ENCODE data around the gene MAPKAP1. TPM values are rescaled to one million over a fixed set of nuclear protein-coding genes. Genes with fewer than 3 reads are reported as not detected.

Gene MAPKAP1
- total RNA-seq, 2 donors from 2014 or later, result 75.3 to 91.6 TPM

DNA sequence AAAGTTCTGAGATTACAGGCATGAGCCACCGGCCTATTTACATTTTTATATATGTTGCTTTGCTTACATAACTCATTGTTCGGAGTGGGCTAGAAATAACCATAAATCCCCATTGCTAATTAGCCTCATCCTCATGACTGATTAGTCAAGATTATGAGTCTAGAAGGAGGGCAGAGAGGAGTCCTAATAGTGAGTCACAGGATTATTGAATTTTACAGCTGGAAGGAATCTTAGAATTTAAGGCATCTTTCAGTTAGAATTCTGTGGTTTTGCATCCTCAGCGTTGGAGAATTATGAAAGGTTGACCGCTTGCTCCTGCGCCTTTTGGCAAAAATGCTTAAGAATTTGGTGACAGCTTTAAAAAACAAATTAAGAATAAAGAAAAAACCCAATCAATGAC lies 37.6 kb upstream of the MAPKAP1 start:
- peaks cover 17% of the 10 kb centered on the region for H3K4me1 Mint-ChIP-seq
- Histone ChIP-seq H3K27ac (ENCODE audit: low read depth, low read length) (no peak overlapping the region), H3K36me3 (ENCODE audit: control insufficient read depth, insufficient read depth, low read length) (no peaks in the 10 kb centered on the region), H3K4me1 (ENCODE audit: control insufficient read depth, insufficient read depth, low read length) (no peaks in the 10 kb centered on the region), H3K9ac (ENCODE audit: extremely low read depth, low read length, poor library complexity, severe bottlenecking) (no peak overlapping the region), H3K4me3 (ENCODE audit: low read length) (no peak overlapping the region), H3K27me3 (ENCODE audit: control insufficient read depth, insufficient read depth, low read length, poor library complexity, severe bottlenecking) (no peaks in the 10 kb centered on the region), H3K9me3 (ENCODE audit: control insufficient read depth, low read length) (no peaks in the 10 kb centered on the region)
- no peak for DNase-seq
- H3K4me3 Mint-ChIP-seq, result no peak overlapping the region
- no peak overlapping the region for H3K27ac Mint-ChIP-seq
- WGBS, 2 experiments (ENCODE audit: insufficient coverage in 1 of 2, insufficient read length in 1 of 2), result 95 to 100% methylated on average over 1 to 5 of the region's 5 CpGs
- H3K9me3 Mint-ChIP-seq, result no peaks in the 10 kb centered on the region
- H3K36me3 Mint-ChIP-seq (ENCODE audit: low read depth), result no peaks in the 10 kb centered on the region
- peaks cover 12% of the 10 kb centered on the region for H3K27me3 Mint-ChIP-seq (ENCODE audit: insufficient read depth)
- TF ChIP-seq CTCF (conservative IDR thresholded peaks at IDR 0.05), result no peak

GRCh38 chr9:125743682-125744428 lies 36.8 kb upstream of the MAPKAP1 start:
- WGBS, 2 experiments (ENCODE audit: insufficient coverage in 1 of 2, insufficient read length in 1 of 2), result 94% methylated on average over 4 to 5 of the region's 5 CpGs
- no peak for TF ChIP-seq CTCF (conservative IDR thresholded peaks at IDR 0.05)
- H3K4me1 Mint-ChIP-seq, result peaks cover 9% of the 10 kb centered on the region
- no peaks in the 10 kb centered on the region for H3K9me3 ChIP-seq (ENCODE audit: control insufficient read depth, low read length)
- H3K36me3 ChIP-seq (ENCODE audit: control insufficient read depth, insufficient read depth, low read length), result no peaks in the 10 kb centered on the region
- no peak for DNase-seq
- H3K9me3 Mint-ChIP-seq, result no peaks in the 10 kb centered on the region
- no peaks in the 10 kb centered on the region for H3K27me3 ChIP-seq (ENCODE audit: control insufficient read depth, insufficient read depth, low read length, poor library complexity, severe bottlenecking)
- no peak overlapping the region for H3K4me3 Mint-ChIP-seq
- H3K27ac ChIP-seq (ENCODE audit: low read depth, low read length), result no peak overlapping the region
- no peaks in the 10 kb centered on the region for H3K4me1 ChIP-seq (ENCODE audit: control insufficient read depth, insufficient read depth, low read length)
- H3K9ac ChIP-seq (ENCODE audit: extremely low read depth, low read length, poor library complexity, severe bottlenecking), result no peak overlapping the region
- no peaks in the 10 kb centered on the region for H3K36me3 Mint-ChIP-seq (ENCODE audit: low read depth)
- no peak overlapping the region for H3K27ac Mint-ChIP-seq
- H3K4me3 ChIP-seq (ENCODE audit: low read length), result no peak overlapping the region
- peaks cover 12% of the 10 kb centered on the region for H3K27me3 Mint-ChIP-seq (ENCODE audit: insufficient read depth)

DNA sequence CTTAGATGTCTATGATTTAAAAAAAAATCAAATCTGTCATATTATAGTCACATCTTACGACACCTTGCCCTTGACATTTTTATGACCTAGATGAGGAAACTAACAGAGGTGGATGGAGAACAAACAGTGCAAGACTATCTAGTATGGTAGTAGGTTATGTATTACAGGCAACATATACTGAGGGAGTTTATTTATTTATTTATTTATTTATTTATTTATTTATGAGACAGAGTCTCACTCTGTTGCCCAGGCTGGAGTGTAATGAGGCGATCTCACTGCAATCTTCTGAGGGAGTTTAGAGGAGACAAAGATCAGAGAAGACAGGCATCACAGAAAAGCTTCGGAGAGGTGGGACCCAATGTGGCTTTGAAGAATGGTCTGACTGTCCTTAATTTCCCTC lies 35.6 kb upstream of the MAPKAP1 start:
- Histone ChIP-seq H3K9ac (ENCODE audit: extremely low read depth, low read length, poor library complexity, severe bottlenecking) (no peak overlapping the region), H3K4me3 (ENCODE audit: low read length) (no peak overlapping the region), H3K36me3 (ENCODE audit: control insufficient read depth, insufficient read depth, low read length) (no peaks in the 10 kb centered on the region), H3K27ac (ENCODE audit: low read depth, low read length) (no peak overlapping the region), H3K27me3 (ENCODE audit: control insufficient read depth, insufficient read depth, low read length, poor library complexity, severe bottlenecking) (no peaks in the 10 kb centered on the region), H3K4me1 (ENCODE audit: control insufficient read depth, insufficient read depth, low read length) (no peaks in the 10 kb centered on the region), H3K9me3 (ENCODE audit: control insufficient read depth, low read length) (no peaks in the 10 kb centered on the region)
- 80 to 91% methylated on average over 1 to 3 of the region's 3 CpGs for WGBS, 2 experiments (ENCODE audit: insufficient coverage in 1 of 2, insufficient read length in 1 of 2)
- no peak overlapping the region for H3K4me3 Mint-ChIP-seq
- H3K27me3 Mint-ChIP-seq (ENCODE audit: insufficient read depth), result peaks cover 15% of the 10 kb centered on the region
- no peaks in the 10 kb centered on the region for H3K36me3 Mint-ChIP-seq (ENCODE audit: low read depth)
- H3K27ac Mint-ChIP-seq, result no peak overlapping the region
- no peak for TF ChIP-seq CTCF (conservative IDR thresholded peaks at IDR 0.05)
- peaks cover 6% of the 10 kb centered on the region for H3K4me1 Mint-ChIP-seq
- no peak for DNase-seq
- H3K9me3 Mint-ChIP-seq, result no peaks in the 10 kb centered on the region
